Posterior cingulate gyrus (tissue), 11 donors: ENCODE data around the gene CFAP97D1.
A peak's percentile ranks its signal among the peaks of the same experiment; 100 is the strongest.

Experiments
- DNase-seq, 10 donors: peaks; one replicate each; pipeline versions ENCODE4 v3.0.0 to v3.0.0-alpha.2; 2020 to 2021; ENCODE audit warnings: mixed read lengths in 3 of 10
- intact Hi-C: fragments of 100-400 bp; cut with DNase I; formaldehyde crosslinking; loops from one replicate; pipeline ENCODE4 v1.15.1; 2023

CFAP97D1 gene

DNA sequence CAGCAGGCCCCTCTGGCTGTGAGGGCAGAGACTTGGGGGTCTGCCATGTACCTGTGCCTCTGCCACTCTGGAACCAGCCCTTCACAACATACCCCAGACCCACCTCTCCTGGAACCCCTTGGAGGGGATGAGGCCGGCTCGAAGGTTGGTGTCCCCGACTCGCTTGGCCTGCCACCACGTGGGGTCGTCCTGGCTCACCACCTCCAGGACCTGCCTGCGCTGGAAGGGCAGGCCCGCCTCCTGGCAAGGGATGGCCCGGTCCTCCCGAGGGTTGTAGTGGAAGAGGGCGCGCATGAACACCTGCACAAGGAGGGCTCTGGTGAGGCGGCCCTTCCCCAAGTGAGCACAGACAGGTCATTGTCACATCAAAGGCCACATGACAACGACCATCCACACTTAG is 40.5 kb downstream of the CFAP97D1 start:
- intact Hi-C loops = no loop called here
- peak in 1 of 10 donors; percentile 79 for DNase-seq

GRCh38 chr17:43822570-43823190 is 42.4 kb downstream of the CFAP97D1 start:
- intact Hi-C loops = no loop called here
- DNase-seq = no peak

DNA sequence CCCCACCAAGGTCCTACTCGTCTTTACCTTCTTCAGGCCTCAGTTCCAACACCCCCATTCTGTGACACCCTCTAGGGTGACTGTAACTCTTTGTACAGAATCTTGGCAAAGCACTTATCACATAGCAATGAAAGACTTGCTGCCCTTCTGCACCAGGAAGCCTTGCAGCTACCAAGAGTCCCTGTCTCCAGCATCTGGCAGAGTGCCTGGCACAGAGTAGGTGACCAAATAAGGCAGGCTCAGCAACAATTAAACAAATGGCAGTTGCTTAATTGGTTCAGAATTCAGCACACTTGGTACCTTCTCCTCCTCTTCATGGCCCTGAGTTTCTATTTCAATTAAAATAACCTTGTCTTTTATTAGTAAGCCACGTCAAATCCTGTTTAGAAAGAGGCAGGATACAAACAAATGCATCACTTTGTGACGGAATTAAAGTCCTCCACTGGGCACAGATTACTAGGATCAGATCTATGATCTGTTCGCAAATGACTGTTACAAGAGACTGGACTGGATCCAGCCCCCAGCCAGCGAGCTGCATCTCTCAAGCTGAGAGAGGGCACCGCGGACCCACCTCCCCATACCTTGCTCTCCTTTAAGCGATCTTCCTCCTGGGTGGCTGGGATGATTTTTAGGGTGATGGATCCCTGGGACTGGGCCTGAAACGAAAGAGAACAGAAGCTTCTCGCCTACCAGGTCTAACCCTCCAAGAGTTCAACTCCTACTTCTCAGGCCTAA is 43.3 kb downstream of the CFAP97D1 start:
- DNase-seq = peak in 1 of 10 donors; percentile 39
- intact Hi-C loops = no loop called here

GRCh38 chr17:43825567-43825966 is 45.3 kb downstream of the CFAP97D1 start:
- peak in 2 of 10 donors; percentile 24 to 49 for DNase-seq

DNA sequence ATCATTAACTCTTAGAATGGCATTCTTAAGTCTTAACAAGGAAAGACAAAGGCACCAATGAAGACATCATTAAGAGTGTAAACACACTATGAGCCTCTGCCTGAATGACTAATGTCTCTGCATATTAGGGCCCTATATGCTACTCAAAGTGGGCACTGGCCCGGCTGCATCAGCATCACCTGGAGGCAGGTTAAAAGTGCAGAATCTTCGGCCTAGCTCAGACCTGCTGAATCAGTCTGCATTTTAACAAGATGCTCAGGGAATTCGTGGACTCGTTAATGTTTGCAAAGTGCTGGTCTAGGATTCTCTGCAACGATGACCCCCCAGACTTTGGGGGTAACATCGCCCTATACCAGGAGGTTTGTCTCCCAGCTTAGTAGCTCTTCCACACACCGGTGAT is 46.0 kb downstream of the CFAP97D1 start:
- peak in 2 of 10 donors; percentile 3 to 35 for DNase-seq
- intact Hi-C loops = no loop called here

More at GRCh38 chr17:43825567-43825966, 45.3 kb downstream of the CFAP97D1 start:
- intact Hi-C loops = no loop called here

DNA sequence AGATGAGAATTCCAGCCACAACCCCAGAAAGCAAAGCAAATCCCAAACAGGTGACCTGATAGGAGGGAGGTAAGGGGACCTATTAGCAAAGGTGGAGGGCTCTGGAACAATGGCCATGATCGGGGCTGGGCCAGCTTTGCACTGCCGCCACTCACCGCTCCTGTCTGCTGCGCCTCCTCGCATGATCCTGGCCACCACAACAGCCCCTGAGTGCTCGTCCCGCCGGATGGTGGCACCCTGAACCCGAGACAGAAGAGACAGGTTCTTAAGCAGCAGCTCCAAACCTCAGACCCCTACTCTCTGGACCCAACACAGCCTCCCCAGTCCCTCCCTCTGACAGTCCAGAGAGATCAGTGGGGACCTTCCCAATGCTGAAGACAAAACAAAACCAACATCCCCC is 47.4 kb downstream of the CFAP97D1 start:
- intact Hi-C loops = no loop called here
- DNase-seq = peak in 2 of 10 donors; percentile 16 to 59

DNA sequence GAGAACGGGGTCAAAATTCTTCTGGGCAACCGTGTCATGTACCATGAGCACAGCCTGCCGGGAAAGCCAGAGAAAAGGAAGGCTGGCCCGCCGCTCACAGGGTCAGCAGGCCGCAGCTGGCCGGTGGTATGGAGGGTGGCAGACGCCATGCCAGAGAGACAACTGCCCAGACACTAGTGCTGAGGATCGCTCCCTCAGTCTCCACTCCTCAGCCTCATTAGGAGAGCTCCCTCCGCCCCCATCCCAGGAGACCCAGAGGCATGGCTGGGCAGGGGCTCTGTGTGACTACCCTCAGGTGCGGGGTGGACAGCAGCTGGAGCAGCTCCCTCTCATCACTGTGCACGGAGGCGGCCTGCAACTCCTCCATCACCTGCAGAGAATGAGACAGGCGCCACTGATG is 49.5 kb downstream of the CFAP97D1 start:
- intact Hi-C loops = no loop called here
- peak in 3 of 10 donors; percentile 50 to 83 (median 73) for DNase-seq

DNA sequence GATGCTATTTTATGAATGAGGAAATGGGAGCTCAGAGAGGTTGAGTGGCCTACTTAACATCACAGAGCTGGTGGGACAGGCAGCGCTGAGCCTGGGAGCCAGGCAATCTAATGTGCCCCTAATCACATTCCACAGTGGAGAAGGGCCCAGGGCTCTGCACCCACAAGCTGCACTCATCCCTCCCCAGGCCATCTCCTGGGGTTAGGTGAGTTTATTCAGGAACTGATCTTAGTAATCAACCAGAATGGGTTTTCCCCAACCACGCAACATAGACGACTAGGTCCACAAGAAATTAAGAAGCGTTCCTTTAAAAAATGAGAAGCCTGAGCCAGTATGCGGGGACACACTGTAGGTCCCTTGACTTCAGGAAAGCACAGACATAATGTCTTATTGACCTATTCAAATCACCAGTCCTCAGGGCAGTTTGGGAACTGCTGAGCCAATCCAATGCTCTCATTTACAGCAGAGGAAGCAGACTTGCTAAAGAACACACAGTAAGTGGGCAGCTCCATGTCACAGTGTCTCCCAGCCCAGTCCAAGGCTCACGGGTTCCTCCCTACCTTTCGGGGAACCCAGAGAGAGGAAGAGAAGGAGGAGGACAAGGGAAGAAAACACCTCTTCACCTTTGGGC is 50.4 kb downstream of the CFAP97D1 start:
- intact Hi-C loops = no loop called here
- DNase-seq = peak in 2 of 10 donors; percentile 15 to 24

DNA sequence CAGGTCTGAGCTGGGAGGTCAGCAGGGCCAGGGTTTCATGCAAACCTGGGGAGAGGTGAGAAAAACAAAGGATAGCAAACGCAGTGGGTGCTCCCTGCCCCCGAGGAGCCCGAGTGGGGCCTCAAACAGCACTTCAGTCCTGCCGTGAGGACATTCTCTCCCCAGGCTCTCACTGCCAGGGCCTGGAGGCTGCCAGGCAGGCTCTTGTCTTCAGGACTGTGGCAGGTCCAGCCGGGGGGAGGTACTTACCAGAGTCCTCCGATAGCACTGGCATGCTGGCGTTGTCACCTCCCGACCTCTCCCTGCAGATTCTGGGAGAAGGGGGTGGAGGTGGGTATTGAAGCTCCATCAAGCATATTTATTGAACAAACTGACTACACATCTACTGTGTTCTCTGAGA is 51.4 kb downstream of the CFAP97D1 start:
- intact Hi-C loops = no loop called here
- peak in 2 of 10 donors; percentile 52 to 70 for DNase-seq

- peak in 6 of 10 donors; percentile 20 to 88 (median 58) for DNase-seq
- intact Hi-C loops = no loop called here
Observed at GRCh38 chr17:43832168-43832975, 52.1 kb downstream of the CFAP97D1 start.

DNA sequence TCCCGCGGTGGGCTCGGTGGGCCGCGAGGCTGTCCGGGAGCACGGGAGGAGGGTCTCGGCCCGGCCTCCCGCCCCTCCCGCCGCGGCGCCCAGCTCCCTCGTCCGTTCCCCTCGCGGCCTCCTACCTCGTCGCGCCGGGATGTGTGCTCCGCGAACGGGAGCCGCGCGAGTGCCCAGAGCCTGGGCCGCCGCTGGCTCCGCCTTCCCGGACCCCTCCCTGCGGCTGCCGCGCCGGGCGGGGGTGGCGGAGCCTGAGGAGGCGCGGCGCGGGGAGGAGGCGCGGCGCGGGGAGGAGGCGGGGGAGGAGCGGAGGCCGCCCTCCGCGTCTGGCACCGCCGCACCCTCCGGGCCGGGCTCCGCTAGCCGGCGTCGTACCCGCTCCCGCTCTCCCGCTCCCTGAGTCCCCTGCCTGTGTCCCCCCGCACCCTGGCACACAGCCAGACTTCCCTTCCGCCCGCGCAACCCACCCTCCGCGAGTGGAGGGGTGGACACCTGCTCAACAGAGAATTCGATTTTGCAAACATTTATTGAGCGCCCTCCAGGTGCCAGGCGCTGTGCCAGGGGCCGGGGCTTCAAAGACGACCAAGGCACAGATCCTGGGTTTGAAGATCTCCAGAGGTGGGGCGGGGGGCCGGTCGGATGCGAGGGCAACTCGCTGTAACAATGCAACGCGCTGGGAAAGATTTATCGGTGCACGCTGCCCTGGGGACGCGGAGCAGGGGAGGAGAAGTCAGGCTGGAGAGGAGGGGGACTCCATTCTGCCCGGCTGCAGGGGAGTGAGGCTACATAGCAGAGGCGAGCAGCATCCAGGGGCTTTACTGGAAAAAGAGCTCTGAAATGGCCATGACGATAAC is 53.0 kb downstream of the CFAP97D1 start, which contains the start of gene MPP3:
TSS of gene MPP3 (minus strand) at position 171 of the 854 bp plus-strand sequence. CDS start 1,240 bp downstream, outside the sequence.
- peak; percentile 19 to 94 (median 54) for DNase-seq
- intact Hi-C loops = no loop called here

DNA sequence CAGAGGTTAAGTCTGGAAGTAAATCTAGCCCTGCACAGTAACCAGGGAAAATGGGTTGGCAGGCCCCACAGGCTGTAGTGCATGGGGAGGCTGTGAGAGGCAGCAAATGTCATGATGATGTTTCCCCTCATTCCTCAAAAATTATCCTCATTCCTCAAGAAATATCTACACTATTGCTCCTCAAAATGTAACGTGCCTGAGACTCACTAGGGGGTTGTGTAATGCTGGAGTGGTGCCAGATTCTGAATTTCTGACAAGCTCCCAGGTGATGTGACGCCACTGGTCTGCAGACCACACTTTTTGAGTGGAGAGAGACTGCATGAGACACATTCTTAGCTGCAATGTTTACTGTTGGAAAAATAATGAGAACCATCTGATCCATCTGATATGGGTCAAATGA is 53.9 kb downstream of the CFAP97D1 start:
- intact Hi-C loops = no loop called here
- DNase-seq = peak in 1 of 10 donors; percentile 21
